GM19023 (cell line): ENCODE measurements around the gene STEAP2.

Experiments used
- ATAC-seq: cut with Tn5 transposase; IDR thresholded peaks from one replicate; pipeline ENCODE4 v1.9.1; 2021; ENCODE audit warnings: mild to moderate bottlenecking, moderate library complexity; ENCODE audit not compliant: unreplicated experiment

STEAP2 gene

GRCh38 chr7:90267263-90267858 is 55.8 kb downstream of the STEAP2 start:
- no peak for ATAC-seq

GRCh38 chr7:90269163-90269562 is 57.6 kb downstream of the STEAP2 start:
- ATAC-seq: no peak

- ATAC-seq: no peak
These were observed 59.1 kb downstream of the STEAP2 start for GRCh38 chr7:90270431-90271178.

- ATAC-seq: no peak
These were observed 60.2 kb downstream of the STEAP2 start for GRCh38 chr7:90271753-90272152.

GRCh38 chr7:90272242-90272641 is 60.7 kb downstream of the STEAP2 start:
- ATAC-seq: no peak

- ATAC-seq: no peak
These were observed 62.6 kb downstream of the STEAP2 start for GRCh38 chr7:90274161-90274560.

GRCh38 chr7:90276033-90276728 is 64.6 kb downstream of the STEAP2 start:
- no peak for ATAC-seq
